HepG2 (cell line): ENCODE results near the gene VIPR1. TPM values are rescaled to one million over a fixed set of nuclear protein-coding genes. Genes with fewer than 3 reads are reported as not detected.

Source experiments
- ATF3 ChIP-seq: sonication (generic); formaldehyde crosslinking; IDR thresholded peaks from 2 replicates; pipeline ENCODE4 v1.4.0; 2020; ENCODE audit warnings: missing genetic modification reagents
- BCL6 ChIP-seq: IDR thresholded peaks from 2 replicates; pipeline ENCODE4 v1.6.1; 2016; ENCODE audit warnings: missing genetic modification reagents, missing compliant biosample characterization
- DNMT1 ChIP-seq: sonication (generic); formaldehyde crosslinking; IDR thresholded peaks from 2 replicates; pipeline ENCODE4 v1.5.1; 2020; ENCODE audit warnings: mild to moderate bottlenecking, missing genetic modification reagents
- DR1 ChIP-seq: sonication (generic); formaldehyde crosslinking; IDR thresholded peaks from 2 replicates; pipeline ENCODE4 v1.8.0; 2021; ENCODE audit warnings: mild to moderate bottlenecking, missing genetic modification reagents, inconsistent platforms
- EP300 ChIP-seq, 3 experiments: sonication (generic) in 1 of 3; formaldehyde crosslinking in 1 of 3; IDR thresholded peaks; 2 replicates each; pipeline versions ENCODE4 v1.5.1 to v1.6.1; 2011 to 2020; ENCODE audit warnings: low read depth in 2 of 3, low read length in 2 of 3, borderline replicate concordance in 1 of 3, improper control_type of control experiment in 1 of 3, mild to moderate bottlenecking in 1 of 3, missing genetic modification reagents in 1 of 3, moderate library complexity in 1 of 3
- HBP1 ChIP-seq: IDR thresholded peaks from 2 replicates; pipeline ENCODE4 v1.6.1; 2016; ENCODE audit warnings: low read depth, control low read depth
- HNRNPL ChIP-seq: fragments of 200-400 bp; formaldehyde crosslinking; IDR thresholded peaks from 2 replicates; pipeline ENCODE4 v1.6.1; 2017; ENCODE audit warnings: mild to moderate bottlenecking, low read depth, low read length
- IRF2 ChIP-seq: IDR thresholded peaks from 2 replicates; pipeline ENCODE4 v1.6.1; 2018; ENCODE audit warnings: missing genetic modification reagents, missing compliant biosample characterization
- KDM2A ChIP-seq: sonication (generic); formaldehyde crosslinking; IDR thresholded peaks from 2 replicates; pipeline ENCODE4 v1.4.0; 2020; ENCODE audit warnings: low read depth, missing genetic modification reagents, borderline replicate concordance
- MYC ChIP-seq: sonication (generic); formaldehyde crosslinking; IDR thresholded peaks from 2 replicates; pipeline ENCODE4 v1.9.0; 2021; ENCODE audit warnings: missing genetic modification reagents, borderline replicate concordance
- SALL1 ChIP-seq: sonication (generic); formaldehyde crosslinking; IDR thresholded peaks from 2 replicates; pipeline ENCODE4 v1.8.0; 2022; ENCODE audit warnings: mild to moderate bottlenecking, missing genetic modification reagents
- SKI ChIP-seq: fragments of 450-650 bp; IDR thresholded peaks from one replicate; pipeline ENCODE4 v1.6.1; 2018; ENCODE audit warnings: mild to moderate bottlenecking; ENCODE audit not compliant: partially characterized antibody
- ZNF136 ChIP-seq: sonication (generic); formaldehyde crosslinking; IDR thresholded peaks from 2 replicates; pipeline ENCODE4 v1.8.1; 2022; ENCODE audit warnings: low read depth, mild to moderate bottlenecking, moderate library complexity, missing genetic modification reagents
- ZNF230 ChIP-seq: sonication (generic); formaldehyde crosslinking; IDR thresholded peaks from 2 replicates; pipeline ENCODE4 v1.4.0; 2020; ENCODE audit warnings: mild to moderate bottlenecking, missing genetic modification reagents
- ZNF362 ChIP-seq: sonication (generic); formaldehyde crosslinking; IDR thresholded peaks from 2 replicates; pipeline ENCODE4 v1.4.0; 2020; ENCODE audit warnings: missing genetic modification reagents, mild to moderate bottlenecking, borderline replicate concordance
- ZNF441 ChIP-seq: sonication (generic); formaldehyde crosslinking; IDR thresholded peaks from 2 replicates; pipeline ENCODE4 v1.7.0; 2021; ENCODE audit warnings: missing genetic modification reagents, borderline replicate concordance
- ZNF557 ChIP-seq: sonication (generic); formaldehyde crosslinking; IDR thresholded peaks from 2 replicates; pipeline ENCODE4 v1.4.0; 2020; ENCODE audit warnings: missing genetic modification reagents
- ZNF83 ChIP-seq: sonication (generic); formaldehyde crosslinking; IDR thresholded peaks from 2 replicates; pipeline ENCODE4 v1.4.0; 2020; ENCODE audit warnings: missing genetic modification reagents, mild to moderate bottlenecking, borderline replicate concordance
- polyA plus RNA-seq, 8 experiments: library from polyadenylated mRNA; depleted of rRNA in 3 of 8; stranded (reverse) in 7 of 8; unstranded in 1 of 8; fragments of >200 nt; fragmentation: Illumina TruSeq in 4 of 8; extraction: Trizol in 4 of 8; gene quantifications; 2 replicates each; pipeline versions ENCODE4 v1.2.1 to v1.2.3, GENCODE V29; 2011 to 2016; ENCODE audit warnings: low read depth in 4 of 8, missing spikeins in 1 of 8, mixed read lengths in 1 of 8; ENCODE audit not compliant: insufficient read depth in 1 of 8
- total RNA-seq, 5 experiments: library from RNA; depleted of rRNA; stranded (reverse); fragments of >200 nt; fragmentation: Illumina TruSeq; extraction: Trizol; gene quantifications; 2 replicates each; pipeline ENCODE4 v1.2.3, GENCODE V29; 2016; ENCODE audit warnings: low read depth in 1 of 5
- TF ChIP-seq, protein P1 (sequence below): IDR thresholded peaks from 2 replicates; pipeline ENCODE4 v1.6.1; 2016; ENCODE audit warnings: mild to moderate bottlenecking
- TF ChIP-seq, protein P2 (sequence below): sonication (generic); formaldehyde crosslinking; IDR thresholded peaks from 2 replicates; pipeline ENCODE4 v1.5.0; 2020; ENCODE audit warnings: mild to moderate bottlenecking, missing genetic modification reagents
- TF ChIP-seq, protein P3 (sequence below): sonication (generic); formaldehyde crosslinking; IDR thresholded peaks from 2 replicates; pipeline ENCODE4 v1.5.0; 2020; ENCODE audit warnings: mild to moderate bottlenecking, missing genetic modification reagents

The VIPR1 gene
- total and polyA plus RNA-seq, 2 of the 13 experiments (the other 11 are each of a cell fraction or from before 2014, with no cell fraction given) = 0.04 to 0.11 TPM

- TF ChIP-seq HBP1 (CRISPR knock-in tag) = no peak
- TF ChIP-seq SKI = peak; percentile 7
- TF ChIP-seq HNRNPL = no peak
- TF ChIP-seq, protein P1, sequence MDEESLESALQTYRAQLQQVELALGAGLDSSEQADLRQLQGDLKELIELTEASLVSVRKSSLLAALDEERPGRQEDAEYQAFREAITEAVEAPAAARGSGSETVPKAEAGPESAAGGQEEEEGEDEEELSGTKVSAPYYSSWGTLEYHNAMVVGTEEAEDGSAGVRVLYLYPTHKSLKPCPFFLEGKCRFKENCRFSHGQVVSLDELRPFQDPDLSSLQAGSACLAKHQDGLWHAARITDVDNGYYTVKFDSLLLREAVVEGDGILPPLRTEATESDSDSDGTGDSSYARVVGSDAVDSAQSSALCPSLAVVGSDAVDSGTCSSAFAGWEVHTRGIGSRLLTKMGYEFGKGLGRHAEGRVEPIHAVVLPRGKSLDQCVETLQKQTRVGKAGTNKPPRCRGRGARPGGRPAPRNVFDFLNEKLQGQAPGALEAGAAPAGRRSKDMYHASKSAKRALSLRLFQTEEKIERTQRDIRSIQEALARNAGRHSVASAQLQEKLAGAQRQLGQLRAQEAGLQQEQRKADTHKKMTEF (CRISPR knock-in tag) = peak; percentile 77
- no peak for TF ChIP-seq ZNF136 (CRISPR knock-in tag)
- TF ChIP-seq KDM2A = peak; percentile 88
- peak; percentile 71; the same call in 1 of the 2 replicates for TF ChIP-seq SALL1 (CRISPR knock-in tag)
- peak; percentile 52; the same call in 1 of the 2 replicates for TF ChIP-seq MYC (CRISPR knock-in tag)
- TF ChIP-seq, protein P2, sequence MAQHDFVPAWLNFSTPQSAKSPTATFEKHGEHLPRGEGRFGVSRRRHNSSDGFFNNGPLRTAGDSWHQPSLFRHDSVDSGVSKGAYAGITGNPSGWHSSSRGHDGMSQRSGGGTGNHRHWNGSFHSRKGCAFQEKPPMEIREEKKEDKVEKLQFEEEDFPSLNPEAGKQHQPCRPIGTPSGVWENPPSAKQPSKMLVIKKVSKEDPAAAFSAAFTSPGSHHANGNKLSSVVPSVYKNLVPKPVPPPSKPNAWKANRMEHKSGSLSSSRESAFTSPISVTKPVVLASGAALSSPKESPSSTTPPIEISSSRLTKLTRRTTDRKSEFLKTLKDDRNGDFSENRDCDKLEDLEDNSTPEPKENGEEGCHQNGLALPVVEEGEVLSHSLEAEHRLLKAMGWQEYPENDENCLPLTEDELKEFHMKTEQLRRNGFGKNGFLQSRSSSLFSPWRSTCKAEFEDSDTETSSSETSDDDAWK (CRISPR knock-in tag) = no peak
- TF ChIP-seq EP300 (IDR thresholded peaks at IDR 0.05; ENCODE audit: low read depth in 2 of 2, low read length in 2 of 2) = no peak
- no peak for TF ChIP-seq EP300 (CRISPR knock-in tag; IDR thresholded peaks at IDR 0.05; ENCODE audit: borderline replicate concordance)
- no peak; the same call in 1 of the 2 replicates for TF ChIP-seq ZNF362 (CRISPR knock-in tag)
- no peak for TF ChIP-seq ZNF441 (CRISPR knock-in tag)
- TF ChIP-seq, protein P3, sequence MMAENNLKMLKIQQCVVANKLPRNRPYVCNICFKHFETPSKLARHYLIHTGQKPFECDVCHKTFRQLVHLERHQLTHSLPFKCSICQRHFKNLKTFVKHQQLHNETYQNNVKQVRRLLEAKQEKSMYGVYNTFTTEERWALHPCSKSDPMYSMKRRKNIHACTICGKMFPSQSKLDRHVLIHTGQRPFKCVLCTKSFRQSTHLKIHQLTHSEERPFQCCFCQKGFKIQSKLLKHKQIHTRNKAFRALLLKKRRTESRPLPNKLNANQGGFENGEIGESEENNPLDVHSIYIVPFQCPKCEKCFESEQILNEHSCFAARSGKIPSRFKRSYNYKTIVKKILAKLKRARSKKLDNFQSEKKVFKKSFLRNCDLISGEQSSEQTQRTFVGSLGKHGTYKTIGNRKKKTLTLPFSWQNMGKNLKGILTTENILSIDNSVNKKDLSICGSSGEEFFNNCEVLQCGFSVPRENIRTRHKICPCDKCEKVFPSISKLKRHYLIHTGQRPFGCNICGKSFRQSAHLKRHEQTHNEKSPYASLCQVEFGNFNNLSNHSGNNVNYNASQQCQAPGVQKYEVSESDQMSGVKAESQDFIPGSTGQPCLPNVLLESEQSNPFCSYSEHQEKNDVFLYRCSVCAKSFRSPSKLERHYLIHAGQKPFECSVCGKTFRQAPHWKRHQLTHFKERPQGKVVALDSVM (CRISPR knock-in tag) = peak; percentile 64; the same call in 1 of the 2 replicates
- no peak; the same call in 1 of the 2 replicates for TF ChIP-seq DR1 (CRISPR knock-in tag)
- TF ChIP-seq IRF2 (CRISPR knock-in tag) = peak; percentile 77; the same call in 1 of the 2 replicates
- peak; percentile 29; the same call in 1 of the 2 replicates for TF ChIP-seq DNMT1 (CRISPR knock-in tag)
- TF ChIP-seq ZNF83 = no peak
- TF ChIP-seq ZNF230 (CRISPR knock-in tag) = peak; percentile 84
- no peak for TF ChIP-seq ATF3 (CRISPR knock-in tag)
- TF ChIP-seq ZNF557 (CRISPR knock-in tag) = no peak
- TF ChIP-seq BCL6 = 0 out of 2 replicates have a peak, but pooled peaks have one; percentile 15
These were observed 79.4 kb downstream of the VIPR1 start, which contains the start of gene SEC22C (continued) for GRCh38 chr3:42581709-42582473.
